Ectodermal cell (in vitro differentiated cells): Measurements from ENCODE around the gene MCAM.

ENCODE experiments used
- H3K27ac ChIP-seq: 2 replicates; pipeline ENCODE4 v1.7.0; 2013; ENCODE audit warnings: mild to moderate bottlenecking, low read depth, low read length; ENCODE audit not compliant: insufficient read depth, poor library complexity, severe bottlenecking
- H3K27me3 ChIP-seq: 2 replicates; pipeline ENCODE4 v1.7.0; 2013; ENCODE audit warnings: mild to moderate bottlenecking, low read length; ENCODE audit not compliant: insufficient read depth, control insufficient read depth, poor library complexity, severe bottlenecking
- H3K36me3 ChIP-seq: one replicate; pipeline ENCODE4 v1.7.0; 2013; ENCODE audit warnings: low read length; ENCODE audit not compliant: control insufficient read depth, insufficient read depth
- H3K4me1 ChIP-seq: one replicate; pipeline ENCODE4 v1.7.0; 2013; ENCODE audit warnings: low read length; ENCODE audit not compliant: control insufficient read depth, insufficient read depth
- H3K4me3 ChIP-seq: 2 replicates; pipeline ENCODE4 v1.7.0; 2013; ENCODE audit warnings: low read depth, low read length, control low read depth; ENCODE audit not compliant: insufficient read depth
- H3K9me3 ChIP-seq: 2 replicates; pipeline ENCODE4 v1.7.0; 2013; ENCODE audit warnings: mild to moderate bottlenecking, low read length, moderate library complexity; ENCODE audit not compliant: control insufficient read depth
- WGBS, 2 experiments: methylation state at CpG; one replicate each; pipeline ENCODE4 v1.1.7; 2013; ENCODE audit warnings: missing lambda C conversion rate in 2 of 2; 5-methylcytosine and 5-hydroxymethylcytosine counted together

The MCAM gene

DNA sequence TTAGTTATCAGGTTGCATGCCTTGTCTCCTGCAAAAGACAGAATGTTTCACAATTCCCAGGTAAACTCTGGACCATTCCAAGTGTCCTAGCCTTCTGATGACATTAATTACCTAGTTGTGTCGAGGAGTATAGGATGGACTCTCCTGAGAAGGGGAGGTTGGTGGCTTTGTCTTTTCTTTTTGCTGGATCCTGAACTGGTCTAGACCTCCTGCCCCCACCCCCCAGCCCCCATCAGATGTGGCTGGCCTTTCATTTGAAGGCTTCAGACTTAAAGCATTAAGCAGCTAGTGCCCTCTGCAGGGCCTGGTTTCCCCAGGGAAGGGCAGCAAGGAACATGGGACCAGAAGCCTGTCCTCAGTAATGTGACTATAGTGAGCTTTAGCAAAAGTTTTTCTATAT, 9.7 kb downstream of the MCAM start:
- WGBS, 2 experiments: 83 to 95% methylated on average over 1 of the region's 1 CpG
- no peak overlapping the region for H3K4me3 ChIP-seq

DNA sequence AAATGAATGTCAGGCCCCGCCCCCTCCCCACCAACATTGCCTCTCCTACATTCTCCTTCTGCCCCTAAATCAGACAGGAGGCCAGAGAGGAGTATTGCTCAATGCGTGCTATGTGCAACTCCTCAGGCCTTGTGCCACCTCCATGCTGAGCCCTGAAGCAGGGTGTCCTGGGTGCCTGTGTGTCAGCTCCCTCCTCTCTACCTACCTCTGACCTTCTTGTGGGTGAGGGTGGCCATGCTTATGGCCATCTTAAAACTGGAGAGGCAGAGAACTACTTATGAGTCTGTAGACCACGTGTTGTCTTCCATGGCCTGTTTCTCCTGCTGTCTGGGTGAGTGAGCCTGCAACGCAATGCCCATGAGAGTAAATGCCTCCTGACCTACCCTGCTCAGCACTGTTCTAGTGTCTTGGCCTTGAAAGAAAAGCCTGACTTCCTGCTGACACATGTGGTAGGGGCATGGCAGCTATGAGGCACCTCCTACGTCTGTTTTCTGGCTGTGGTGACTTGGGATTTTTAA, 10.5 kb downstream of the MCAM start:
- Histone ChIP-seq H3K27ac (no peak overlapping the region), H3K4me1 (peaks cover 14% of the 10 kb centered on the region), H3K4me3 (no peak overlapping the region), H3K36me3 (peaks cover 7% of the 10 kb centered on the region), H3K27me3 (no peaks in the 10 kb centered on the region), H3K9me3 (no peaks in the 10 kb centered on the region)
- WGBS, 2 experiments: 87% methylated on average over 5 of the region's 5 CpGs

More for the DNA sequence above, 9.7 kb downstream of the MCAM start:
- Histone ChIP-seq H3K4me1 (peaks cover 14% of the 10 kb centered on the region), H3K27ac (no peak overlapping the region), H3K27me3 (no peaks in the 10 kb centered on the region), H3K9me3 (no peaks in the 10 kb centered on the region), H3K36me3 (peaks cover 7% of the 10 kb centered on the region)

DNA sequence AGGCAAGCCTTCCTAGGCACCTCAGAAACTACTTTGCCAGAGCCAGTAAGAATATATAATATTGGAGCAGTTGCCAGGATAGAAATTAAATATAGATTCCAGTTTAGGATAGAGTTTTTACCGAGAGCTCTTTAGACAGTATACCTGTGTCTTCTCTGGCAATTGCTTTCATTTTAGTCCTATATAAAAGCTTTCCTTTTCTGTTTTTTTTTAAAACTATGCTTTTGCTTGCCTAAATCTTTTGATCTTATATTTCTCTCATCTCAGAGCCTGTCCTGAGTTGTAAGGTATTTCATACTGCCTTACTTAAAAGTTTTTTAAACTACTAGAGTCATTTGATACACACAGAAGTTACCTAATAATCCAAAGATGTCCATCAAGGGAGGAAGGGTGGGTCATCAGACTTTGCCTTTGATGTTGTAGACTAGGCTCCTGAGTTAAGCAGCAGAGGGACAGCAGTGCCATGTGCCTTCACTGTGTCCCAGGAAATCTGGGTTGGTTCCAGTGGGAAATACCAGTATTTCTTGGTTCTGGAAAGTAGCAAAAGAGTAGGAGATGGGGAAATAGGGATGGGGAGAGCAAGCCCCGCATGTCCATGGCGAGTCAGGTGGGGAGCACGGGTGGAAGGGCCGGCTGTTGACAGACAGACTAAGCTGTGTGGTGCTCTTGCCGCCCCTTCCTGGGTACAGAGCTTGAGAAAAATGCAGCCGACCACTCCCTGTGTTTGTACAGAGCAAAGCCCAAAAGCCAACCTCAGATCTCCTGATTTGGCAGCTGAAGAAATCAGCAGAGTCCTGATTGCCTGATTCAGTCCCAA, 11.2 kb downstream of the MCAM start:
- H3K4me3 ChIP-seq: no peak overlapping the region
- peaks cover 14% of the 10 kb centered on the region for H3K4me1 ChIP-seq
- peaks cover 4% of the 10 kb centered on the region for H3K36me3 ChIP-seq
- H3K27me3 ChIP-seq: no peaks in the 10 kb centered on the region
- H3K27ac ChIP-seq: no peak overlapping the region
- WGBS, 2 experiments: 93 to 95% methylated on average over 7 of the region's 7 CpGs
- H3K9me3 ChIP-seq: no peaks in the 10 kb centered on the region

GRCh38 chr11:119303227-119303718, 13.7 kb downstream of the MCAM start:
- H3K4me3 ChIP-seq: no peak overlapping the region
- WGBS, 2 experiments: 93 to 98% methylated on average over 4 to 5 of the region's 5 CpGs
- peaks cover 8% of the 10 kb centered on the region for H3K36me3 ChIP-seq
- H3K27me3 ChIP-seq: no peaks in the 10 kb centered on the region
- H3K4me1 ChIP-seq: peaks cover 14% of the 10 kb centered on the region
- no peaks in the 10 kb centered on the region for H3K9me3 ChIP-seq
- H3K27ac ChIP-seq: no peak overlapping the region

DNA sequence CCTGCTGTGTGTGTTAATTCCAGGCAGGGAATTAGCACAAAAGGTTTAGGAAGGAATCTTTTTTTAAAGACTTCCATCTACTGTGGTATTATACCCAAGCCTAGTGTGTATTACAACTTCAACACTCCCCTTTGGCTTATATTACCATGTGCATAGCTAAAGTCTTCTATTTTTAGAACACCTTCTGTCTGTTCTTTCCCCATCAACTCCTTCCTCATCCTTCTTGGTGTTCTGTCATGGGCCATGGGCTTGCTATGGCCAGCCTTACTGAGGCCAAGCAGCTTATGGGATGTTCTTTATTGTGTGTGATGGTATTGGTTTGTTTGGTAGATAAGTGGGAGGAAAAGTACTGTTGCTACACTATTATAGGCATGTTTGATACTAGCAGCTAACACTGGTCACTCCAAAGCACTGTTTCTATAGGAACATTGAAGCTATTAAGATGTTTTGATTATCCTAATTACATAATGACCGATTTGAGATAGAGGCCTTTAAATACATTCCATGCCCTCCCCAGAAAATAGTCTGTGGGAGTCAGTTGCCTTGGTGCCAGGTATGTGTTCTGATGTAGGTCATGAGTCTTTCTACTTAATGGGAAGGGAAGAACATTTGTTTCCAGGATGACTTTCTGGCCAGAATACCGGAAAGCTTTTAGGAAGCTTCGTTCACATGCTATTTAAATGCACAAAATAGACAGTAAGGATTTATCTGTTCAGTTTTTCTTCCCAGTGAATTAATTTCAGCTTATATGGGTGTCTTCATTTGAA, 16.5 kb downstream of the MCAM start:
- 93 to 96% methylated on average over 2 to 3 of the region's 3 CpGs for WGBS, 2 experiments
- H3K9me3 ChIP-seq: no peaks in the 10 kb centered on the region

GRCh38 chr11:119299416-119299815, 17.5 kb downstream of the MCAM start:
- 94 to 98% methylated on average over 9 of the region's 9 CpGs for WGBS, 2 experiments
- no peak overlapping the region for H3K27ac ChIP-seq

More for the DNA sequence above, 16.5 kb downstream of the MCAM start:
- Histone ChIP-seq H3K4me1 (no peaks in the 10 kb centered on the region), H3K27me3 (no peaks in the 10 kb centered on the region), H3K4me3 (no peak overlapping the region), H3K36me3 (peaks cover 19% of the 10 kb centered on the region), H3K27ac (no peak overlapping the region)

DNA sequence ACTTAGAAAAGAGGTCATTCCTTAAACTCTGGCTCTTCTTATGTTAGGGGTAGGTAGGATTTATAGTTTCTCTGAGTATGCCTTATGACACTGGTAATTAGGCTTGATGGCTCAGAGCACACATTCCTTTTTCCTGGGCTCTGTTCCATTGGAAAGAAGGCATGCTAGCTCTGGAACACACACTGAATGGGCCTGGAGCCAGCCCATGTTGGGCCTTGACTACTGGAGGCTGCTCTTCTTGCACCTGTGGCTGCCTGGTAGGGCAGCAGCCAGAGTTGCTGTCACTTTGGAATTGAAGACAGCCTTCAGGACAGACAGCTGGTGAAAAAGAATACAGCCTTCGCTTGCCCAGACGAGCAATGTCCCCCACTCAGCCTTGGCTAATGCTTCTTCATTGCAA, 18.2 kb downstream of the MCAM start:
- Histone ChIP-seq H3K9me3 (no peaks in the 10 kb centered on the region), H3K27ac (no peak overlapping the region), H3K4me1 (no peaks in the 10 kb centered on the region), H3K27me3 (no peaks in the 10 kb centered on the region), H3K4me3 (no peak overlapping the region), H3K36me3 (peaks cover 19% of the 10 kb centered on the region)
- 95 to 97% methylated on average over 2 of the region's 2 CpGs for WGBS, 2 experiments

More at GRCh38 chr11:119299416-119299815, 17.5 kb downstream of the MCAM start:
- Histone ChIP-seq H3K9me3 (no peaks in the 10 kb centered on the region), H3K4me3 (no peak overlapping the region), H3K36me3 (peaks cover 19% of the 10 kb centered on the region), H3K4me1 (no peaks in the 10 kb centered on the region), H3K27me3 (no peaks in the 10 kb centered on the region)

DNA sequence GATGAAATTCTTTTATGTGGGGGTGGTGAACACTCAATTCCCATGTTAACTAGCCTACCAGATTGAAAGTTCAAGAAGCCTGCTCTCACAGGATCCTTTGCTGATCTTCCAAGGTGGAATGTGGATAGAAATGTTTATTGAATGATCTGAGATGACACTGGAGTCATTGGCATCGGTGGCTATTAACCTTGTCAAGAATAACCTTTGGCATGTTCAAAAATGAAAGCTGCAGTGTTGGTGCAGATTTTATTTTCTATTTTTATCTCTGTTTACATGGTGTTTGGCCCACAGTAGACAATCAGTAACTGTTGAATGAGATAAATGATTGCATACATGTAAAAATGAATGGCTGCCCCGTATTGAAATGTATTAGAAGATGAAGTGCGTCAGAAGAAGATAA, 19.0 kb downstream of the MCAM start:
- Histone ChIP-seq H3K36me3 (peaks cover 19% of the 10 kb centered on the region), H3K27me3 (no peaks in the 10 kb centered on the region), H3K9me3 (no peaks in the 10 kb centered on the region), H3K27ac (no peak overlapping the region), H3K4me1 (no peaks in the 10 kb centered on the region), H3K4me3 (no peak overlapping the region)
- 97% methylated on average over 3 of the region's 3 CpGs for WGBS, 2 experiments

- Histone ChIP-seq H3K4me1 (no peaks in the 10 kb centered on the region), H3K9me3 (no peaks in the 10 kb centered on the region), H3K27ac (no peak overlapping the region), H3K4me3 (no peak overlapping the region), H3K36me3 (peaks cover 27% of the 10 kb centered on the region), H3K27me3 (no peaks in the 10 kb centered on the region)
- 77 to 82% methylated on average over 3 of the region's 3 CpGs for WGBS, 2 experiments
Observed at GRCh38 chr11:119295178-119295577, 21.8 kb downstream of the MCAM start.

DNA sequence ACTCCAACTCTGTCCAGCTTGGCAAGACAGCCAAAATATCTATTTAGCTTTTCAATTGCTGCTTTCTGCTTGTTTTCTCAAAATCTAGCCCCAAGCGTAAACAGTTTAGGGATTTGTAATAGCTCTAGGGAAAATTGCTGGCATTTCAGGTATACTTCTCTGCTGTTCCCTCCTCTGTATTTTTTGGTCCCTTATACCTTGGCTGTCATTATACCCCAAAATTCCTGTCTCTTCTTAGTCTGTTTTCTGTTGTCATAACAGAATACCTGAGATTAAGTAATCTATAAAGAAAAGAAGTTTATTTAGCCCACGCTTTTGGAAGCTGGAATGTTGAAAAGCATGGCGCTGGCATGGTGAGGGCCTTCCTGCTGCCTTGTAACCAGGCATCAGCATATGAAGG, 23.5 kb downstream of the MCAM start:
- WGBS, 2 experiments: 93 to 94% methylated on average over 3 of the region's 3 CpGs
- no peaks in the 10 kb centered on the region for H3K9me3 ChIP-seq
- peaks cover 20% of the 10 kb centered on the region for H3K36me3 ChIP-seq

More for the DNA sequence above, 23.5 kb downstream of the MCAM start:
- H3K27ac ChIP-seq: no peak overlapping the region
- H3K27me3 ChIP-seq: no peaks in the 10 kb centered on the region
- no peak overlapping the region for H3K4me3 ChIP-seq
- H3K4me1 ChIP-seq: no peaks in the 10 kb centered on the region
